ENCODE data around the gene CARD14. TPM values are rescaled to one million over a fixed set of nuclear protein-coding genes. Genes with fewer than 3 reads are reported as not detected.

The CARD14 gene
- total and polyA plus RNA-seq, 2 of the 13 experiments (the other 11 are each of a cell fraction or from before 2014, with no cell fraction given) = 0.11 TPM; not detected in 1

GRCh38 chr17:80147035-80147822 is 22.6 kb upstream of the CARD14 start, which contains the start of gene EIF4A3 (continued):
- TF ChIP-seq ZBTB39 (CRISPR knock-in tag; IDR thresholded peaks at IDR 0.05) (peak; percentile 90), POGK (CRISPR knock-in tag; conservative IDR thresholded peaks at IDR 0.05) (peak; percentile 94), EED (CRISPR knock-in tag; IDR thresholded peaks at IDR 0.05) (no peak; the same call in 1 of the 2 replicates), DDIT3 (CRISPR knock-in tag; IDR thresholded peaks at IDR 0.05) (no peak), ZNF800 (CRISPR knock-in tag; IDR thresholded peaks at IDR 0.05) (peak; percentile 88), ELF3 (CRISPR knock-in tag; IDR thresholded peaks at IDR 0.05) (peak; percentile 85), ZNF782 (CRISPR knock-in tag; IDR thresholded peaks at IDR 0.05; ENCODE audit: borderline replicate concordance) (peak; percentile 49), SMARCC2 (IDR thresholded peaks at IDR 0.05) (no peak), ERF (CRISPR knock-in tag; IDR thresholded peaks at IDR 0.05) (peak; percentile 98), RELA (CRISPR knock-in tag; IDR thresholded peaks at IDR 0.05) (peak; percentile 64; the same call in 1 of the 2 replicates), ZMAT5 (CRISPR knock-in tag; IDR thresholded peaks at IDR 0.05; ENCODE audit: borderline replicate concordance, low read depth) (no peak), FOXO4 (CRISPR knock-in tag; conservative IDR thresholded peaks at IDR 0.05) (no peak; the same call in 1 of the 2 replicates), ZNF770 (CRISPR knock-in tag; IDR thresholded peaks at IDR 0.05) (no peak), FOXP4 (CRISPR knock-in tag; IDR thresholded peaks at IDR 0.05) (peak; percentile 50; the same call in 1 of the 2 replicates), HMGA1 (CRISPR knock-in tag; conservative IDR thresholded peaks at IDR 0.05) (no peak), ZNF24 (IDR thresholded peaks at IDR 0.05) (no peak)
